Measurements from ENCODE around the gene DENND2A. TPM values are rescaled to one million over a fixed set of nuclear protein-coding genes. Genes with fewer than 3 reads are reported as not detected.
"Not testable (repeated sequence)": the region's sequence is repeated elsewhere in the genome, so short reads cannot be mapped to it uniquely, and the experiment has no call there.

The DENND2A gene
- total RNA-seq, 2 donors from 2014 or later: not detected

DNA sequence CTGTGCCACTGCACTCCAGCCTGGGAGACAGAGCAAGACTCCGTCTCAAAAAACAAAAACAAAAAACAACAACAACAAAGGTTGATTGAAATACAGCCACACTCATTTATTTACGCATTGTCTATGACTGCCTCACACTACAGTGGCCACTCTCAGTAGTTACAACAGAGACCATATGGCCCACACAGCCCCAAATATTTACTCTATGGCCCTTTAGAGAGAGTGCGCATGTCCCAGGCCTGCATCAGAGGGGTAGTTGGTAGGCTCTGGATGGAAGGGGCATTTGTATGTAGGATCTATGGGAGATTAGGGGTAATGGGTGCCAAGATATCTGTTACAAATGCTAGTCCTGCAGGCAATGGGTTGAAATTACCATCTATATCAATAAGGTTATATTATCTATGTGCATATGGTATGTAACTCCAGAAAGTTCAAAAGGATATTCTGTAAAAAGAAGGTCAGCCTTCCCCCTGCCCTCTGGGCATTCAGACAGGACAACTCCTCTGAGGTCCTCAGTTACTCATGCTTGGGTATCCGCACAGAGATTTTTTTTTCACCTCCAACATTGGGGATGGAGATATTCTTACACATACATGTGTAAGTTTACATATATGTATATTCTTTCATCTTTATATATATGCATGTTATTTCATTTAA is 56.3 kb downstream of the DENND2A start:
- H3K4me1 Mint-ChIP-seq: no peaks in the 10 kb centered on the region
- peaks cover 4% of the 10 kb centered on the region for H3K27me3 Mint-ChIP-seq
- H3K9me3 Mint-ChIP-seq: no peaks in the 10 kb centered on the region
- no peak overlapping the region for H3K27ac Mint-ChIP-seq
- no peak overlapping the region for H3K4me3 Mint-ChIP-seq
- ATAC-seq (replicated peaks): no peak
- H3K36me3 Mint-ChIP-seq (ENCODE audit: low read depth): no peaks in the 10 kb centered on the region

DNA sequence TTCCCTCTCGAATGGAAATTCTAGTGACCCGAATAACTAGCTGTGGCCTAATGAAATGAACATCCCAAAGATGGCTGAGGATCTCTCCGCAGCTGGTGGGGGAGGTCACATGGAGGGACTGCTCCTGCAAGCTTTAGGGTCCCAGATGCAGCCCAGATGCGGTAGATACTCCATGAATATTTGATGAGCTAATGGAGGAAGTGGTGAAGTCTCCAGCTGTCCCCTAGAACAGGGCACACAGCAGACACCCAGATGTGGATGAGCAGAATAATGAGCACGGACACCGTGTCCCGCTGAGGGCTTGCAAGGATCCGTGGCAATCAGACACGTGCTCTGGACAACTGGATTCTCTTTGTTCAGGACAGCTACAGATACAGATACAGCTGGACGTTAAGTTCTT is 59.2 kb downstream of the DENND2A start:
- H3K9me3 Mint-ChIP-seq: no peaks in the 10 kb centered on the region
- no peaks in the 10 kb centered on the region for H3K4me1 Mint-ChIP-seq
- peaks cover 4% of the 10 kb centered on the region for H3K27me3 Mint-ChIP-seq
- no peaks in the 10 kb centered on the region for H3K36me3 Mint-ChIP-seq (ENCODE audit: low read depth)
- no peak overlapping the region for H3K27ac Mint-ChIP-seq
- ATAC-seq (replicated peaks): no peak
- no peak overlapping the region for H3K4me3 Mint-ChIP-seq

DNA sequence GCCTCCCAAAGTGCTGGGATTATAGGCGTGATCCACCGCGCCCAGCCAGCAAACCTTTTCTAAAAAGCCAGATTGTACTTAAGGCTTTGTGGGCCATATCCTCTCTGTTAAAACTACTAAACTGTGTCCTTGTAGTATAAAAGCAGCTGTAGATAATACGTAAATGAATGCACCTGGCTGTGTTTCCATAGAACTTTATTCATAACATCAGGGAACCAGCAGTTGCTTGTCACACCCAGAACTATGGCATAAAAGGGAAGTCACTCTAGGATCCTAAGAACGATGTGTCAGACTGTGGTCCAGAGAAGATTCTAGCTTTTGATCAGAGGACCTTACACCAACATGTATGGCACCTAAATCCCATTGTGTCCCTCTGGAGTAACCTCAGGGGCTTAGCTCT is 63.0 kb downstream of the DENND2A start:
- Mint-ChIP-seq H3K4me1 (no peaks in the 10 kb centered on the region), H3K9me3 (no peaks in the 10 kb centered on the region), H3K36me3 (ENCODE audit: low read depth) (no peaks in the 10 kb centered on the region), H3K27me3 (peaks cover 13% of the 10 kb centered on the region), H3K27ac (no peak overlapping the region), H3K4me3 (no peak overlapping the region)
- no peak for ATAC-seq (replicated peaks)

DNA sequence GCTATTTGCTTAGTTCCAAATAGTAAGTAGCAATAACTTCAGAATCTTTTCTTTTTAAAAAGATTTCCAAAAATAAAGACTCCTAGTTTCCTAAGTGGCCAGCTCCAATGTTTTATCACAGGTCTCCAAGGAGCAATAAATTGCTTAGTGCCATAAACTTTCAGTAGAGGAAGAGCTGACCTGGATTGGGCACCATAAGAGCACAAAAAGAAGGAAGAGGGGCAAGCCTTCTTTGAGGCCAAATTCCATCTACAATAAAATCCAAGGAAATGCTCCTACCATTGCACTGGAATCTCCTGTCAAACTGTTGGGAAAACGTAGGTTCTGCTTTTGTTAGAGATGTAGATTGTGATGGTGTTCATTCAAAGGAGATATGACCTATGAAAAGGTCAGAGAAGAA is 64.0 kb downstream of the DENND2A start:
- Mint-ChIP-seq H3K4me3 (no peak overlapping the region), H3K9me3 (no peaks in the 10 kb centered on the region), H3K27me3 (peaks cover 13% of the 10 kb centered on the region), H3K27ac (no peak overlapping the region), H3K4me1 (no peaks in the 10 kb centered on the region), H3K36me3 (ENCODE audit: low read depth) (no peaks in the 10 kb centered on the region)
- ATAC-seq (replicated peaks): no peak

DNA sequence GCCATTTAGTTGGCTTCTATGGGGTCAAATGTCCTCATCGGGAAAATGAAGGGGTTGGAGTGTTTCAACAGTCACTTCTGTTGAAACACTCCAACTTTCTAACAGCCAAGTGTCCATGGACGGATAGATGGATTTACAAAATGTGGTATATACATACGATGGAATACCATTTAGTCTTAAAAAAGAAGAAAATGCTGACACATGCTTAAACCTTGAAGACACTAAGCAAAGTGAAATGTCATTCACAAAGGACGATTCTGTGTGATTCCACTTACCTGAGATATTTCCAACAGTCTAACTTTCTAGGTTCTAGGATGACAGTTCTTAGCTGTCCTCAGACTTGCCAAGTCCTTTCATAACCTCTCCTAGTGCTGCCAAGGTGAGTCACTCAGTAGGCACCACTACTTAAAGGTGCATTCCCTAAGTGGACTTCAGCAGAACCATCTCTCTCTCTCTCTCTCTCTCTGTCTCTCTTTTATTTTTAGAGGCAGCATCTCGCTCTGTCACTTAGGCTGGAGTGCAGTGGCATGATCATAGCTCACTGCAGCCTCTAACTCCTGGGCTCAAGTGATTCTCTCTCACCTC is 69.0 kb downstream of the DENND2A start:
- no peak for ATAC-seq (replicated peaks)
- H3K27me3 Mint-ChIP-seq: peaks cover 8% of the 10 kb centered on the region
- no peaks in the 10 kb centered on the region for H3K9me3 Mint-ChIP-seq
- H3K36me3 Mint-ChIP-seq (ENCODE audit: low read depth): no peaks in the 10 kb centered on the region
- H3K4me1 Mint-ChIP-seq: no peaks in the 10 kb centered on the region
- H3K27ac Mint-ChIP-seq: no peak overlapping the region
- H3K4me3 Mint-ChIP-seq: no peak overlapping the region

DNA sequence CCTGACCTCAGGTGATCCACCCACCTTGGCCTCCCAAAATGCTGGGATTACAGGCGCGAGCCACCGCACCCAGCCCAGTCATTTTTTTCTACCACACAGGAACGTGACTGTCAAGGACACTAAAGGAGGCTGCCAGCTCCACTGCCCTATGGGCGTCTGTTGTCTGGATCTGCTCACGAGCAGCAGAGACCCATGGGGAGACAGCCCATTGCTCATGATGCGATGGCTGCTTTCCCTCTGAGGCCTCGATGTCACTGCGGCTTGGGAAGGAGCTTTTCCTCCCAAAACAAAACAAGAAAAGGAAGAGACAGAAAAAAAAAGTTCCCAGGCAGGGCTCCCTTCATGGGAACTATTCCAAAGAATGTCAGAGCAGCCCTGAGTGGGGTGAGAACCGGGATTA is 70.5 kb downstream of the DENND2A start:
- Mint-ChIP-seq H3K4me1 (no peaks in the 10 kb centered on the region), H3K9me3 (no peaks in the 10 kb centered on the region), H3K27me3 (peaks cover 8% of the 10 kb centered on the region), H3K36me3 (ENCODE audit: low read depth) (no peaks in the 10 kb centered on the region), H3K4me3 (no peak overlapping the region), H3K27ac (no peak overlapping the region)
- no peak for ATAC-seq (replicated peaks)

DNA sequence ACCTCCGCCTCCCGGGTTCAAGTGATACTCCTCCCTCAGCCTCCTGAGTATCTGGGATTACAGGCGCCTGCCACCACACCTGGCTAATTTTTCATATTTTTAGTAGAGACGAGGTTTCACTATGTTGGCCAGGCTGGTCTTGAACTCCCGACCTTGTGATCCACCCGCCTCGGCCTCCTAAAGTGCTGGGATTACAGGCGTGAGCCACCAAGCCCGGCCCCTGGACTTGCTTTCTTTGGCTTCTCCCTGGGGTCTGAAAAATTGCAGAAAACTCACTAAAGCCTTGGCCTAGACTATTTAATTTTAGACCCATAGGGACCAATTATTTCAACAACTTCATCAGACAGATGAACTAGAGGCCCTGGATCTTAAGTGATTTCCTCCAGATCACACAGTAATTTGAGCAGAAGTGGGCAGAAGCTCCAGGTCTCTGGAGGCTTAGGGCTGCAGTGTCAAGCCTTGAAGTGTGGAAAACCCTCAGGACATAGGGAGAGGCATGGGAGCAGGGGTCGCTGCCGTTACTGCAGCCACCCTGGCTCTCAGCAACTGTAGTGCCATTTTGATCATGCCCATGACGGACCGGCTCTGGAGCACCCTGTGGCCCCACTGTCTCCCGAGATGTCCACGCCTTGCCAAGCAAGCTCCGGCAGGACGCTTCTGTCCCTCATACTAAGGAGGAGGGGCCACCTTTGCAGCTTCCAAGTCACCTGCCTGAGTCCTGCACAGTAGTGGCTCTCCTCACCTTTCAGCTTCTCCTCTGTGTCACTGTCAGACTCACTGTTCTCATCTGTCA is 72.4 kb downstream of the DENND2A start:
- Mint-ChIP-seq H3K27me3 (peaks cover 3% of the 10 kb centered on the region), H3K27ac (no peak overlapping the region), H3K4me3 (no peak overlapping the region), H3K9me3 (no peaks in the 10 kb centered on the region), H3K4me1 (no peaks in the 10 kb centered on the region), H3K36me3 (ENCODE audit: low read depth) (no peaks in the 10 kb centered on the region)
- ATAC-seq (replicated peaks): no peak

DNA sequence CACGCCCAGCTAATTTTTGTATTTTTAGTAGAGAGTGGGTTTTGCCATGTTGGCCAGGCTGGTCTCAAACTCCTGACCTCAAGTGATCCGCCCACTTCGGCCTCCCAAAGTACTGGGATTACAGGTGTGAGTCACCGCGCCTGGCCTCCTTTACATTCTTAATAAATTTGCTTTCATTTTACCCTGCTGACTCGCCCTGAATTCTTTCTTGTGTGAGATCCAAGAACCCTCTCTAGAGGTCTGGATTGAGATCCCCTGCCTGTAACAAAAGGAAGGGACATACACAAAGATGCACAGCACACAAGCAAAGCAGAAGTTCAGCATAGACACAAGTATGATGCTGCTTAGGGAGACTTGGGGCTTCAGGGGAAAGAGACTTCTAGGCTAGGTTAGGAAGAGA is 74.4 kb downstream of the DENND2A start:
- not testable (repeated sequence) for ATAC-seq (replicated peaks); H3K36me3 Mint-ChIP-seq (ENCODE audit: low read depth); H3K9me3 Mint-ChIP-seq; H3K27ac Mint-ChIP-seq; H3K4me1 Mint-ChIP-seq; H3K27me3 Mint-ChIP-seq; H3K4me3 Mint-ChIP-seq

DNA sequence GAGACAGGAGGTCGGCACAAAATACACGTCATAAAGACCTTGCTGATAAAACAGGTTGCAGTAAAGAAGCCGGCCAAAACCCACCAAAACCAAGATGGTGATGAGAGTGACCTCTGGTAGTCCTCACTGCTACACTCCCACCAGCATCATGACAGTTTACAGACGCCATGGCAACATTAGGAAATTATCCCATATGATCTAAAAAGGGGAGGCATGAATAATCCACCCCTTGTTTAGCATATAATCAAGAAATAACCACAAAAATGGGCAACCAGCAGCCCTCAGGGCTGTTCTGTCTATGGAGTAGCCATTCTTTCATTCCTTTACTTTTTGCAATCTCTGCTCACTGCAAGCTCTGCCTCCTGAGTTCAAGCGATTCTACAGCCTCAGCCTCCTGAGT is 74.9 kb downstream of the DENND2A start:
- ATAC-seq (replicated peaks); H3K36me3 Mint-ChIP-seq (ENCODE audit: low read depth); H3K27ac Mint-ChIP-seq; H3K9me3 Mint-ChIP-seq; H3K4me3 Mint-ChIP-seq; H3K27me3 Mint-ChIP-seq; H3K4me1 Mint-ChIP-seq: not testable (repeated sequence)

DNA sequence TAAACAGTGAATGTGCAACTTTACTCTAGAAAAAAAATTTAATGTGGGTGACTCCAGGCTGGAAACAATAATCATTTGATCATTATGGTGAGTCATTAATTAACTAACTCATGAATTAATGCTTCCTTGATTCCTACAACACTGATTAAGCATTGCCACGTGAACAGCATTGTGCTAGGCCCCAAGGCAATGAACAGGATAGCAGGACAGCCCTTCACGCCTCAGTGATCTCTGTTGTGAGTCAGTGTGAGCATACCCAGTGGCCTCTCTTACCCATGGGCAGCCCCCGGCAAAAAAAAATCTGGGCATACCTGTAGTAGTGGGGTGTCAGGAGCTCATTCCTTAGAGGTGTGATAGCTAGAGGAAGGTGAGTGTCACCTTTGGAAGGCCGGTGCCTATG is 76.0 kb downstream of the DENND2A start:
- ATAC-seq (replicated peaks): no peak
- no peak overlapping the region for H3K4me3 Mint-ChIP-seq
- H3K9me3 Mint-ChIP-seq: no peaks in the 10 kb centered on the region
- H3K36me3 Mint-ChIP-seq (ENCODE audit: low read depth): no peaks in the 10 kb centered on the region
- H3K27ac Mint-ChIP-seq: no peak overlapping the region
- H3K4me1 Mint-ChIP-seq: no peaks in the 10 kb centered on the region
- peaks cover 8% of the 10 kb centered on the region for H3K27me3 Mint-ChIP-seq

DNA sequence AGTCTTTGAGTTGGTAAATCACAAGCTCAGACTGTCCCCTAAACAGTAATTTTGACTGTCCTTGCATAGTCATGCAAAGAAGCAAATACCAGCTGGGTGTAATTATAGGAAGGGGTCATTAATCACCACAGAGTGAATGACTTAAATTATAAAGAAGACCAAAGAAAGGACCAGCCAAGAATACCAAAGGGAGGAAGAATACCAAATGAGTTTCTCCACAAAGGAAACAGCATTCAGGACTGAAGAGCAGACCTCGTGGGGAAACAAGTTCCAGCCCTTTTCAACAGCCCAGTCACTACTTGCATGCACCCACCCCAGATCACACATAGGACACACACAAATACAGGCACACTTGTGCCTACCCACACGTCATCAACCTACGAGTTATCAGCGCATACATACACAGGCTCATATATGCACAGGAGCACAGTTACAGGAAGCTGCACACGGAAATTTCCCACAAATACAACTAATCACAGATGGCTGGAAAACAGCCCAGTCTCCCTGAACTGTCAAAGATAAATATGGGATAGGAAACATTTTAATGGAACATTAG is 77.6 kb downstream of the DENND2A start:
- Mint-ChIP-seq H3K36me3 (ENCODE audit: low read depth) (no peaks in the 10 kb centered on the region), H3K4me1 (no peaks in the 10 kb centered on the region), H3K27me3 (peaks cover 8% of the 10 kb centered on the region), H3K4me3 (no peak overlapping the region), H3K27ac (no peak overlapping the region), H3K9me3 (no peaks in the 10 kb centered on the region)
- ATAC-seq (replicated peaks): no peak

DNA sequence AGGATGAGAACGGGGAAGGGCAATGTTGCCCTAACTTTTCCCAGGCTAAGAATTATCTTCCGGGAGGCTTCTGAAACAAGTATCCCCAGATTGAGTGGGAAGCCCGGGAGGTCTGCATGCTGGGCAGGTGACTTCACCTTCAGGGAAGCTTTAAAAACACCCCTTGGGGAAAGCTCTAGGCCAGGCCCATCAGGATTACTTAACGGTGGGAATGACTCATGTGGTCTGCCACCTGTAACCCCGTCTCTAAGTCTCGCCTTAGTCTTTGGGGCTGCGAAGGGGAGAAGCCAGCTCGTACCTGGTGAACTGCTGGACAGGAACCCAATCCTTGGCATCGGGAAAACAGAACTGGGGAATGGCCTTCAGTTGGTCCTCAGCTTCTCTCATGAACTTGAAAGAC is 81.2 kb downstream of the DENND2A start:
- no peaks in the 10 kb centered on the region for H3K9me3 Mint-ChIP-seq
- H3K4me1 Mint-ChIP-seq: no peaks in the 10 kb centered on the region
- no peak overlapping the region for H3K4me3 Mint-ChIP-seq
- peaks cover 8% of the 10 kb centered on the region for H3K27me3 Mint-ChIP-seq
- no peaks in the 10 kb centered on the region for H3K36me3 Mint-ChIP-seq (ENCODE audit: low read depth)
- no peak overlapping the region for H3K27ac Mint-ChIP-seq
- no peak for ATAC-seq (replicated peaks)

DNA sequence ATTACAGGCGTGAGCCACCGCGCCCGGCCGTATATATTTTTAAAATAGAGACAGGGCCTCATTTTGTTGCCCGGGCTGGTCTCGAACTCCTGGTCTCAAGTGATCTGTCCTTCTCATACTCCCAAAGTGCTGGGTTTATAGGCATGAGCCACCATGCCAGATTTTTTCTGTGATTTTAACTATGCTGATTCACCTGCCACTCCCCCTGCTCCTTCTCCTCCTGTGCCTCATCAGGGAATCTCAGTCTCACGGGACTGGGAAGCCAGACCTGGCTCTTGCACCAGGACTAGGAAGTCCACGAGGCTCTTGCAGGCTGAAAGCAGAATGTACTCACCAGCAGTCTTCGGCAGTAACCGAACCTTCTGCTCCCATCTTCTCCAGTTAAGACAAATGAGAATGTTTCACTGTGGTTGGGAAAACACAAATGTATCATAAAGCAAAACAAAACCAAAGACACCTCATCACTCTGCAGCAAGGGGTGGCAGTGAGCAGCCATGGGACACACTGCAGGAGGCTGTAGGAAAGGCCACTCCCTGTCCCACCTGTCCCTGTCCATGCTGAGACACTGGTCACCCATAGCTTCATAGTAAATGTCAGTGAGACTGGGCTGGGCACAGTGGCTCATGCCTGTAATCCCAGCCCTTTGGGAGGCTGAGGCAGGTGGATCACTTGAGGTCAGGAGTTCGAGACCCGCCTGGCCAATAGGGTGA is 82.6 kb downstream of the DENND2A start:
- no peak for ATAC-seq (replicated peaks)
- H3K4me1 Mint-ChIP-seq: no peaks in the 10 kb centered on the region
- no peak overlapping the region for H3K27ac Mint-ChIP-seq
- H3K9me3 Mint-ChIP-seq: no peaks in the 10 kb centered on the region
- H3K27me3 Mint-ChIP-seq: peaks cover 5% of the 10 kb centered on the region
- H3K36me3 Mint-ChIP-seq (ENCODE audit: low read depth): no peaks in the 10 kb centered on the region
- H3K4me3 Mint-ChIP-seq: no peak overlapping the region

DNA sequence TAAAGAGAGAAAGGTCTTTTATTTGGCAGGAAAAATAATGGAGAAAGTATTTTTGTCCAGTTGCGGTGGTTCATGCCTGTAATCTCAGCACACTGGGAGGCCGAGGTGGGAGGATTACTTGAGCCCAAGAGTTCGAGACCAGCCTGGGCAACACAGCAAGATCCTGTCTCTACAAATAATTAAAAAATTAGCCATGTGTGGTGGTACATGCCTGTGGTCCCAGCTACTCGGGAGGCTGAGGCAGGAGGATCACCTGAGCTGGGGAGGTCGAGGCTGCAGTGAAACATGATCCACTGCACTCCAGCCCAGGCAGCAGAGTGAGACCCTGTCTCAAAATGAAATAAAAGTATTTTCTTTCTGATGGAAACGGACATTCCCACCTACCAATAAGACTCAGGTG is 83.5 kb downstream of the DENND2A start:
- H3K4me1 Mint-ChIP-seq: no peaks in the 10 kb centered on the region
- no peaks in the 10 kb centered on the region for H3K36me3 Mint-ChIP-seq (ENCODE audit: low read depth)
- H3K27ac Mint-ChIP-seq: no peak overlapping the region

More for the DNA sequence above, 83.5 kb downstream of the DENND2A start:
- Mint-ChIP-seq H3K9me3 (no peaks in the 10 kb centered on the region), H3K27me3 (peaks cover 5% of the 10 kb centered on the region), H3K4me3 (no peak overlapping the region)
- ATAC-seq (replicated peaks): no peak

Data from activated T-helper 17 cell treated with anti-CD3 and anti-CD28 coated beads, Interleukin-2, amount 50 U/mL, for 72 hours (primary cell).